Effector memory CD8-positive, alpha-beta T cell (primary cell): ENCODE measurements around the gene LSP1.

Experiments used
- ATAC-seq: fragments of 150-1000 bp; cut with Tn5 transposase; replicated peaks from 2 replicates; pipeline ENCODE4 v1.10.0; 2021; ENCODE audit warnings: mild to moderate bottlenecking, moderate library complexity
- DNase-seq, 3 experiments: peaks; one replicate each; pipeline ENCODE4 v3.0.0; 2021
- H3K27ac Mint-ChIP-seq, 2 donors: one replicate each; pipeline ENCODE4 v1.8.0; 2022; ENCODE audit warnings: mild to moderate bottlenecking in 2 of 2, mixed read lengths in 2 of 2, moderate library complexity in 2 of 2
- H3K27me3 Mint-ChIP-seq, 2 donors: one replicate each; pipeline ENCODE4 v1.8.0; 2022; ENCODE audit warnings: mixed read lengths in 2 of 2
- H3K36me3 Mint-ChIP-seq: one replicate; pipeline ENCODE4 v1.8.0; 2022; ENCODE audit warnings: mild to moderate bottlenecking, moderate library complexity, mixed read lengths; ENCODE audit not compliant: insufficient read depth
- H3K4me1 Mint-ChIP-seq, 2 donors: one replicate each; pipeline ENCODE4 v1.8.0; 2022; ENCODE audit warnings: low read depth in 2 of 2, mixed read lengths in 2 of 2
- H3K4me3 Mint-ChIP-seq, 2 donors: one replicate each; pipeline ENCODE4 v1.8.0; 2022; ENCODE audit warnings: mild to moderate bottlenecking in 2 of 2, mixed read lengths in 2 of 2, moderate library complexity in 2 of 2
- H3K9me3 Mint-ChIP-seq, 2 donors: one replicate each; pipeline ENCODE4 v1.8.0; 2022; ENCODE audit warnings: mixed read lengths in 2 of 2

LSP1 gene

DNA sequence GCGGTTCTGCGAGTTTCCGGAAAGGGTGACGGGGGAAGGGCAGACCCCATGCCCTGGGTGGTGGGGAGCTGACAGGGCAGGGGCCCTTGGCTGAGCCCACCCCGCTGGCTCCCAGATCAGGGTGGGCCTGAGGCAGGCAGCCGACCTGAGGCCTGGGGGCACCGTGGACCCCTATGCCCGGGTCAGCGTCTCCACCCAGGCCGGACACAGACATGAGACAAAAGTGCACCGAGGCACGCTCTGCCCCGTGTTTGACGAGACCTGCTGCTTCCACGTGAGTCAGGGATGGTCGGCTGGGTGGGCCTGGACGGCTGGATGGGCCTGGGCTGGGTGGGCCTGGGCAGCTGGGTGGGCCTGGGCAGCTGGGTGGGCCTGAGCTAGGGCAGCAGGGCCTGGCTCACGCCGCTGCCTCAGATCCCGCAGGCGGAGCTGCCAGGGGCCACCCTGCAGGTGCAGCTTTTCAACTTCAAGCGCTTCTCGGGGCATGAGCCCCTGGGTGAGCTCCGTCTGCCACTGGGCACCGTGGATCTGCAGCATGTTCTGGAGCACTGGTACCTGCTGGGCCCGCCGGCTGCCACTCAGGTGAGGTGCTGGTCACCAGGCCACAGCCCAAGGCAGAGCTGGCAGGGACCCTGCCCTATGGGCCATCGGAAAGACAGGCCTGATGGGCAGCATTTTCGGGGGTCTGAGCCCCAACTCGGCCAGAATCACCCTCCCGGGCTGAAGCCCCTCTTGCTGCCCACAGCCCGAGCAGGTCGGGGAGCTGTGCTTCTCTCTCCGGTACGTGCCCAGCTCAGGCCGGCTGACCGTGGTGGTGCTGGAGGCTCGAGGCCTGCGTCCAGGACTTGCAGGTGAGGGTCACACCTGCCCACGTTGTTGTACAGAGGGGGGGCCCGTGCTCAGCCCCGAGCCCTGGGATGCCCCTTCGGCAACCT, 16.6 kb upstream of the LSP1 start:
- H3K9me3 Mint-ChIP-seq, result no peaks in the 10 kb centered on the region
- no peak overlapping the region for H3K4me3 Mint-ChIP-seq
- peaks cover 6 to 31% of the 10 kb centered on the region in 2 donors for H3K27me3 Mint-ChIP-seq
- peaks cover 6 to 14% of the 10 kb centered on the region in 2 donors for H3K4me1 Mint-ChIP-seq
- no peak overlapping the region for H3K27ac Mint-ChIP-seq
- DNase-seq (no peak), ATAC-seq (no peak)
- peaks cover 5% of the 10 kb centered on the region for H3K36me3 Mint-ChIP-seq

DNA sequence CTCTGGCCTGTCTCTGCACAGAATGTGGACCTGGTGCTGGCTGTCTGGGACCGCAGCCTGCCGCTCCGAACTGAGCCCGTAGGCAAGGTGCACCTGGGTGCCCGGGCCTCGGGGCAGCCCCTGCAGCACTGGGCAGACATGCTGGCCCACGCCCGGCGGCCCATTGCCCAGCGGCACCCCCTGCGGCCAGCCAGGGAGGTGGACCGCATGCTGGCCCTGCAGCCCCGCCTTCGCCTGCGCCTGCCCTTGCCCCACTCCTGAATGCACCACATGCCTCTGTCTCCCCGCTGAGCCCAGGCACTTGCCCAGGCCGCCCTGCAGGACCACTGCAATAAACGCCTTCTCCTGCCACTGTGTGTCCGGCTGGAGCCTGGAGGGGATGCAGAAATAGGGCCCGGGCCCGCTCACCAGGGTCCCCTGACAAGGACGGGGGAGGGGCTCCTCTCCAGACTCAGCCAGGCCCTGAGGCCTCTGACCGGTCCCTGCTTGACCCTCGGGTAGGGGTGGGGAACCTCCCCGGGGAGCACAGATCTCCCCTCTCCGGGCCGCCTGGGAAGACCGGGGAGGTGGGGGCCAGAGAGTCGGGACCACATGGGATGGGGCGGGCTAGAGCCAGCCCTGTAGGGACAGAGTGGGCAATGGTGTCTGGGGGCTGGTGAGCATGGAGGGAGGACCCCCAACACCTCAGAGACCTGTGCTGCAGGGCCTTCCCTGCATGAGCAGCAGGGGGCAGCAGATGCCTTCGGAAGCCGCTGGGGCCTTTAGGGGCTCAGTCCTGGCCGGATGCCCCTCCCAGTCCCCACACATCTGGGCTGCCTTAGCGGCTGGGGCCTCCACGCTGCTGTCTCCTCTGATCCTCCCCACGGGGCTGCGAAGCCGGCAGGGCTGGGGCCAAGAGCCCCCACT, 15.5 kb upstream of the LSP1 start:
- DNase-seq (peak; percentile 83 to 89 (median 87)), ATAC-seq (peak; percentile 97)
- no peak overlapping the region for H3K27ac Mint-ChIP-seq
- H3K4me3 Mint-ChIP-seq, result peak overlapping the region in 1 of 2 donors; percentile 33
- H3K4me1 Mint-ChIP-seq, result peaks cover 6 to 11% of the 10 kb centered on the region in 2 donors
- H3K27me3 Mint-ChIP-seq, result peaks cover 0 to 19% of the 10 kb centered on the region in 2 donors
- no peaks in the 10 kb centered on the region for H3K36me3 Mint-ChIP-seq
- H3K9me3 Mint-ChIP-seq, result no peaks in the 10 kb centered on the region

DNA sequence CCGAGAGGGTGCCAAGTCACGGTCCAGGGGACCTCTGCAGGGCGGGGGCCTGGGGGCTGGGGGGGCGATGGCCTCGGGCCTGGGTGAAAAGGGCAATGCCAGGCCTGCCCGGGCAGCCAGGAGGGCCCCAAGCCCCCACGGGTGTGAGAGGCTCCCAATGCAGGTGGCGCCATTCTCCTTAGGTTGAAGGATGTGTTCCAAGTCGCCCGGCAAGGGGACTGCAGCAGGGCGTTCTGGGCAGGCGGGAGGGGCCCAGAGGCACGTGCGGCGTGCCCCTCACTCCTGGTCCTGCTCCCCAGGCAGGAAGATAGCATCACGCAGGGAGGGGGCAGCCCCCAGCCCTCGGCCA, 14.8 kb upstream of the LSP1 start:
- Mint-ChIP-seq H3K4me1 (peaks cover 10 to 11% of the 10 kb centered on the region in 2 donors), H3K27ac (no peak overlapping the region), H3K9me3 (no peaks in the 10 kb centered on the region), H3K27me3 (peaks cover 0 to 18% of the 10 kb centered on the region in 2 donors), H3K4me3 (peak overlapping the region in 1 of 2 donors; percentile 33), H3K36me3 (no peaks in the 10 kb centered on the region)
- ATAC-seq (no peak), DNase-seq (no peak)

DNA sequence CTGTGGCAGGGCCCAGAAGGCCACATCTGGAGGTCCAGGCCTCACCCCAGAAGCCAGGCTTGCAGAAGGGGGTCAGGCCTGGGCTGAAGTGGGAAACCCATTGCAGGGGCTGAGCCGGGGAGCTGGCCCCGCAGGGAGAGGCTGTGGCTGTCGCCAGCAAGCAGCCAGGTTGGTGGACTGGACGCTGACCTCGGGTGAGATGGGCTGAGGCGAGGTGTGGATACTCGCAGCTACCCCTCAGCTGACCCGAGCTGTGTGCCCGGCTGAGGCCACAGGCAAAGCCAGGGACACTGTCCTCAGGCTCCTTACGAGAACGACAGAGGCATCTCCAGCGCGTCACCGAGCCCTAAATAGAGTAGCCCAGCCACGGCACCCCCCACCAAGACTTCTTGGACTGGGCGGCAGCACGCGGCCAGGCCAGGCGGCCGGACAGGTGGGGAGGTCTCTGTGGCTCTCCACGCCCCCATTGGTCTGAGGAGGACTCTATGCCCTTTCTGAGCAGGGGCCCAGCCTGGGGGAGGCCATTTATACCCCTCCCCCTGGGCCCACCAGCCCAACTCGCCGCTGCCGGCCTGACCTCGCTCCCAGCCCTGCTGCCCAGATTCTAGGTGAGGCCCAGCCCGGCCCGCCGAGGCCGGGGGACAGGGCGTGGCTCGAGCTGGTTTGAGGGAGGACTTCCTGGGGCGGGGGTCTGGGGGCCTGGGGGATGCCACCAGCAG, 14.3 kb upstream of the LSP1 start, which contains the start of gene TNNI2:
Gene TNNI2, plus strand, starts transcription at position 556 of the 719 bp plus-strand sequence. CDS start 716 bp downstream, outside the sequence.
- H3K4me3 Mint-ChIP-seq, result peak within 1 kb of the TSS; percentile 33 to 57
- H3K27ac Mint-ChIP-seq, result peak within 1 kb of the TSS; percentile 51 to 82

DNA sequence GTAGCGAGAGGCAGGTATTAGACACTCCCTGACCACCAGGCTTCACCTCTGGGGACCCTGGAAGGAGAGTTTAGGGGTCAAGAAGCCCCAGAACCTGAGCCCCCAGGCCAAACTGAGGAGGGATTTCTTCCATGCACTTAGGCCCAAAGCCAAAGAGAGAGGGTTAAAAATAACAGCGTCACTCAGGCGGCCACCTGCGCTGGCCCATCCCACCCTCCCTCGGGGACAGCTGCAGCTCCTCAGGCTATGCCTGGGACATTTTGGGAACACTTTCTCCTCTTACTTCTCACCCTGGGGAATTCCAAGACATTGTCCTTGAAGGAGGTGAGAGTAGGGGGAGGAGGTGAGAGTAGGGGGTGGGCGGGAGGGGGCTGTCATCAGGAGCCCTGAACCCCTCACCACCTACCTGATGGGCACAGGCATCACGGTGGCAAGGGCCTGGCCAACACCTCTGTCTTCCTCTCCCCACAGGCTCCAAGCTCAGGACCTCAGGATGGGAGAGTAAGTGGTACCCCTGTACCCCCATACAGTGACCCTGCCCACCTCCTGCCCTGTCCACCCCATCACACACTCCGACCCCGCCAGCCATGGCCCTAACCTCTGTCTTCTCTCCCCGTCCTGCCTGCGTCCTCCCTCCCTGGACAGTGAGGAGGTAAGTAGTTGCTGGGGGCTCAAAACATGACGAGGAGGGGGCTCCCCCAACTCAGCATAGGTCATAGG, 13.5 kb upstream of the LSP1 start:
- H3K4me3 Mint-ChIP-seq, result peak overlapping the region; percentile 7 to 57
- DNase-seq (no peak), ATAC-seq (no peak)
- peak overlapping the region; percentile 51 to 82 for H3K27ac Mint-ChIP-seq
- no peaks in the 10 kb centered on the region for H3K36me3 Mint-ChIP-seq
- H3K4me1 Mint-ChIP-seq, result peaks cover 23 to 24% of the 10 kb centered on the region in 2 donors
- H3K9me3 Mint-ChIP-seq, result no peaks in the 10 kb centered on the region
- H3K27me3 Mint-ChIP-seq, result peaks cover 0 to 5% of the 10 kb centered on the region in 2 donors

More for the DNA sequence above, 14.3 kb upstream of the LSP1 start, which contains the start of gene TNNI2:
- ATAC-seq (no peak), DNase-seq (no peak)
- H3K9me3 Mint-ChIP-seq, result no peaks in the 10 kb centered on the region
- H3K4me1 Mint-ChIP-seq, result peaks cover 15 to 16% of the 10 kb centered on the region in 2 donors
- H3K36me3 Mint-ChIP-seq, result no peaks in the 10 kb centered on the region
- peaks cover 0 to 13% of the 10 kb centered on the region in 2 donors for H3K27me3 Mint-ChIP-seq

DNA sequence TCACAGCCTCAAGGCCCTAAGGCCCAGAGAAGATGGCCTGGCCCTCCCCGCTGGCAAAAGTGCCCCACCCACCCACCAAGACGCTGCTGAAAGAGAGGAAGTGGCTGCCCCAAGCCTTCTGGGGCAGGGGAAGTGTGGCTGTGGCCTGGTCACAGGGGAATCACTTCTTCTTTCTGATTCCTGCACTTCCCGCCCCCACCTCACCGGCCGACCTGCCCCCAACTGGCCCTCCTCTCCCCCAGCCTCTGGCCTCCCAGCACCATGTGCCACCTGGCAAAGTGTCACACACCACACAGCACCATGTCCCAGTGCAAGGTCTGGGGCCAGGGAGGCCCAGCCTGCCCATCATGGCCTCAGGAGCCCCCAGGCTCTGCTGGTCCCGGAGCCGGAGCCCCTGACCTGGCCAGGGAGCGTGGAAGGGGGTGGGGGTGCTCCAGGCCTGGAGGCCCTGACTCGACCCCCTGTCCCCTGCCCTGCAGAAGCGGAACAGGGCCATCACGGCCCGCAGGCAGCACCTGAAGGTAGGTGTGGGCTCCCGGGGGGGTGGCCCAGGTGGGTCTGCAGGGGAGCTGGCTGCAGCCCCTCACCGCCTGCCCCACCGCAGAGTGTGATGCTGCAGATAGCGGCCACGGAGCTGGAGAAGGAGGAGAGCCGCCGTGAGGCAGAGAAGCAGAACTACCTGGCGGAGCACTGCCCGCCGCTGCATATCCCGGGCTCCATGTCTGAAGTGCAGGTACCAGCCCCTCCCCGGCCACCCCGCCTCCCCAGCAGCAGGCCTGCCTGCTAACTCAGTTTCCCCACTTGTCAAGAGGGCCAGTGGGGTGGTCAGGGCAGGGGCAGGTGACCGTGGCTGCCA, 12.7 kb upstream of the LSP1 start:
- Mint-ChIP-seq H3K4me3 (peak overlapping the region; percentile 7 to 57), H3K27me3 (no peaks in the 10 kb centered on the region), H3K9me3 (no peaks in the 10 kb centered on the region), H3K27ac (peak overlapping the region; percentile 51 to 82), H3K4me1 (peaks cover 31 to 32% of the 10 kb centered on the region in 2 donors), H3K36me3 (peaks cover 4% of the 10 kb centered on the region)
- DNase-seq, result no peak
- ATAC-seq, result no peak

DNA sequence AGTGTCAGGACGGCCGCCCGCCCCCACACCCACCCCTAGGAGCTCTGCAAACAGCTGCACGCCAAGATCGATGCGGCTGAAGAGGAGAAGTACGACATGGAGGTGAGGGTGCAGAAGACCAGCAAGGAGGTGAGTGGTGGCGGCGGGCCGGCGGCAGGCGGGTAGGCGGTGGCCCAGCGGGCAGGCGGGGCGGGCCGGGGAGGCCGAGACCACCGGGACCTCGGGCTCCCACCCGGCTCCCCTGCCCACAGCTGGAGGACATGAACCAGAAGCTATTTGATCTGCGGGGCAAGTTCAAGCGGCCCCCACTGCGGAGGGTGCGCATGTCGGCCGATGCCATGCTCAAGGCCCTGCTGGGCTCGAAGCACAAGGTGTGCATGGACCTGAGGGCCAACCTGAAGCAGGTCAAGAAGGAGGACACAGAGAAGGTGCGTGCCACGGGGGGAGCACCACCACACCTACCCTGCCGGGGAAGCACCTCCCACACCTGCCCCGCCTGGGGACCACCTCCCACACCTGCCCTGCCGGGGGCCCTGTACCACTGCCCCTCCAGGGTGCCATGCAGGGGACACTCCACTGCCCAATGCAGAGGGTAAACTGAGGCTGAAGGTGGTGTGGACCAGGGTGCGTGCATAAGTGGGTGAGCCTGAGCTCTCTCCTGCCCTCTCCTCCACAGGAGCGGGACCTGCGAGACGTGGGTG, 12.0 kb upstream of the LSP1 start:
- Mint-ChIP-seq H3K36me3 (peaks cover 4% of the 10 kb centered on the region), H3K27me3 (no peaks in the 10 kb centered on the region), H3K4me3 (no peak overlapping the region), H3K4me1 (peaks cover 37 to 39% of the 10 kb centered on the region in 2 donors), H3K9me3 (no peaks in the 10 kb centered on the region), H3K27ac (peak overlapping the region in 1 of 2 donors; percentile 71)
- DNase-seq (no peak), ATAC-seq (no peak)

DNA sequence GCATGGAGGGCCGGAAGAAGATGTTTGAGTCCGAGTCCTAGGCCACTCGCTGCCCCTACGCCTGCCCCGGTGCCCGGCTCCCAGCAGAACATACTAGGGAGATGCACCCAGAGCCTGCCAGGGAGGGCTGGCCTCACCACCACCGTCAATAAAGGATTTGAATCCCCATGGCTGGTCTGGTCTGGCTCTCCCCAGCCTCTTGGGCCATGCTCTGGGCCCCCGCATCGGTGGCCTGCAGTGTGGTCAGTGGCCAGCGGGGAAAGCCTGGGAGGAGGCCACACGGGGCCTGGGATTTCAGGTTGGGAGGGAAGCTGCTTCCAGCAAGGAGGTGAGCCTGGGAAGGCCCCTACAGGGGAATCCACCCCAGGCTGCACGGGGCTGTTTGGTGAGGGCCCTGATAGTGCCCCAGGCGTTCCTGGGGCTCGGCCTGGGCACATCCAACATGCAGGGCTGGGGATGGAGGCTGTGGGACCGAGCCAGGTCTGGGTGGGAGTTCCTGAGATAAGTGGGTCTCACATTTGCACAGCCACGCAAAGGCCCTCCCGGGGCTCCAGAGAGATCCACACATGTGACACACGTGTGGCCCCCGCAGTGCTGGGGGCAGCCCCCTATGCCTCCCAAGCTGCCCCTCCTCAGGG, 11.3 kb upstream of the LSP1 start:
- peak overlapping the region in 1 of 2 donors; percentile 71 for H3K27ac Mint-ChIP-seq
- H3K36me3 Mint-ChIP-seq, result peaks cover 4% of the 10 kb centered on the region
- ATAC-seq (no peak), DNase-seq (no peak)
- H3K9me3 Mint-ChIP-seq, result no peaks in the 10 kb centered on the region
- no peak overlapping the region for H3K4me3 Mint-ChIP-seq
- H3K27me3 Mint-ChIP-seq, result no peaks in the 10 kb centered on the region
- peaks cover 40% of the 10 kb centered on the region in 2 donors for H3K4me1 Mint-ChIP-seq

DNA sequence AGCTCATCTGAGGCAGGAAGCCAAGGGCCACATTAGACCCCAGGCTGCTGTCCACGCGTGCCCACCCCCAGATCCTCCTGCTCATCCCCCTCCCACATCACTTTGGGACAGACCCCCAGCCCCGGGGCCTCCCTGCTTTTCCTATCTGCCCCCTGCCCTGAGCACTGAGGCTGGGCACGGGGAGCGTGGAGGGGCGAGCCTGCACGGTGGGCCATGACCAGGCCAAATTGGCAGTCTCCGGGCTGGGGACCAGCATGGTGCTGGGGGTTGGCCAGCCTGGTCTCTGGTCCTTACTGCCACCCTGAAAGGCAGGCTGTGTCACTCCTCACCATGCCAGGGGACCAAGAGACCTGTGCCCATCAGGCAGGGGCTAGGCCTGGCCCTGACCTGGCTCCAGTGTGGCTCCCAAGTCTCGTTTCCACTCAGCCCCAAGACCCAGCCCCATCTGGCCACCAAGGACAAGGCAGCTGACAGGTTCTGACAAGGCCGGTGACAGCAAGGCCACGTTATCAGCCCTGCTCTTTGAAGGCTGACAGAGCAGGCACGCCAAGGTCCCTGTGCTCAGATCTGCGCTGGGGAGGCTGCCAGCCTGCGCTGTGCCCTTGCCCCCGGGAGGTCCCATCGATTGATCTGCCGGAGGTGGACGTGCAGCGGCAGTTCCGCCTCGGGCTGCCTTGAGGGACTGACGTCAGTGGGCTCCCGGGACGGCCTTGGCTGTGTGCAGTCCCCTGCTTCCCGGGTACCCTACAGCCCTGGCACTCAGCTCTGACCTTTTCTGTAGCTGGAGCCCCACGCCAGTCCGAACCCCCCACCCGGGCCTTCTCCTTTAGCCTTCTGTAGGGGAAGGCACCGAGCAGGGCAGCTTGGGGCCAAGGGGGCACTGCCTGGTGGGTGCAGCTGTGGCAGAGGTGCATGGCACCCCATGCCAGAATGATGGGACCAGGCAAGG, 10.5 kb upstream of the LSP1 start:
- peak overlapping the region; percentile 72 to 82 for H3K4me3 Mint-ChIP-seq
- ATAC-seq (no peak), DNase-seq (no peak)
- peaks cover 43% of the 10 kb centered on the region in 2 donors for H3K4me1 Mint-ChIP-seq
- peaks cover 4% of the 10 kb centered on the region for H3K36me3 Mint-ChIP-seq
- no peaks in the 10 kb centered on the region for H3K27me3 Mint-ChIP-seq
- no peaks in the 10 kb centered on the region for H3K9me3 Mint-ChIP-seq
- H3K27ac Mint-ChIP-seq, result peak overlapping the region; percentile 88 to 97

DNA sequence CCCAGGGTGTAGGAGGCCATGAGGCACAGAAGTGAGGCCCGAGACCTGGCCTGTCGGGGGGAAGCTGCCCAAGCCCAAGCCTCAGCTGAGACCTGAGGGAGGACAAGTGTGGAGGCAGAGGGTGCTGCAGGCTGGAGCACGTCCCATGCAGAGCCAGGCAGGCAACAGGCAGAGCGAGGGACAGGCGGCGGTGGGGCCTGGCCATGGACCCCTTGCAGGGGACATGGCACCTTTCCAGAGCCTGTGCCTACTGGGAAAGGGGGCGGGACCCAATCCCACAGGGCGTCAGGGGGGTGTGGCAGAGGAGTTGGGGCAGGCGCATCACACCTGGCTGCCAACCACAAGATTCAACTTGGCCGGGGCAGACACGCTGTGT, 9.8 kb upstream of the LSP1 start:
- ATAC-seq (no peak), DNase-seq (no peak)
- Mint-ChIP-seq H3K4me3 (peak overlapping the region; percentile 72 to 82), H3K4me1 (peaks cover 41 to 48% of the 10 kb centered on the region in 2 donors), H3K36me3 (peaks cover 4% of the 10 kb centered on the region), H3K9me3 (no peaks in the 10 kb centered on the region), H3K27me3 (no peaks in the 10 kb centered on the region), H3K27ac (peak overlapping the region; percentile 88 to 97)
